ENCODE data around the gene CALML4.

DNA sequence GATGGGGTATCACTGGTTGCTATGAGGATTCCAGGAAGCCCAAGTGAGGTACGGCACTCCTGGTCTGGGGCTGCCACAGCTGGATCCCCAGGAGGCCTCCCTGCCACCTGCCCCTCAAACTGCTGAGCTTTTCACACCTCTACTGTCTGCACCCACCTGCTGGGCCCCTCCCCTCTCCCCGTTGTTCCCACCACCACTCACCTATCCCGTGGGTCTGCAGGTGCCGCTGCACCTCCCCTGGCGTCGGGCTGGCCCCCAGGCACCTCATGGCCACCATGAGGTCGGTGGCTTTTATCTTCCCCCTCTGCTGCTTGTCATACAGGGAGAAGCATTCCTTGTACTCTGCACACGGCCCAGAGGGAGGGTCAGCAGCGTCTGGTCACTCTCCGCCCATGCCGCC is 5.8 kb downstream of the CALML4 start:
- TF ChIP-seq SNAI2 (CRISPR knock-in tag; IDR thresholded peaks at IDR 0.05) (no peak), OSR1 (CRISPR knock-in tag; IDR thresholded peaks at IDR 0.05) (no peak), ZFP3 (CRISPR knock-in tag; IDR thresholded peaks at IDR 0.05) (no peak), ARNTL (CRISPR knock-in tag; IDR thresholded peaks at IDR 0.05; ENCODE audit: borderline replicate concordance, low read depth) (no peak), RARB (CRISPR knock-in tag; IDR thresholded peaks at IDR 0.05) (no peak), ZFP30 (CRISPR knock-in tag; IDR thresholded peaks at IDR 0.05) (no peak), TCF4 (CRISPR knock-in tag; IDR thresholded peaks at IDR 0.05; ENCODE audit: borderline replicate concordance) (no peak), ZC3H10 (CRISPR knock-in tag; IDR thresholded peaks at IDR 0.05) (no peak), ISL1 (CRISPR knock-in tag; IDR thresholded peaks at IDR 0.05) (no peak), BACH2 (CRISPR knock-in tag; IDR thresholded peaks at IDR 0.05; ENCODE audit: borderline replicate concordance) (no peak)
- TF ChIP-seq, protein P1, sequence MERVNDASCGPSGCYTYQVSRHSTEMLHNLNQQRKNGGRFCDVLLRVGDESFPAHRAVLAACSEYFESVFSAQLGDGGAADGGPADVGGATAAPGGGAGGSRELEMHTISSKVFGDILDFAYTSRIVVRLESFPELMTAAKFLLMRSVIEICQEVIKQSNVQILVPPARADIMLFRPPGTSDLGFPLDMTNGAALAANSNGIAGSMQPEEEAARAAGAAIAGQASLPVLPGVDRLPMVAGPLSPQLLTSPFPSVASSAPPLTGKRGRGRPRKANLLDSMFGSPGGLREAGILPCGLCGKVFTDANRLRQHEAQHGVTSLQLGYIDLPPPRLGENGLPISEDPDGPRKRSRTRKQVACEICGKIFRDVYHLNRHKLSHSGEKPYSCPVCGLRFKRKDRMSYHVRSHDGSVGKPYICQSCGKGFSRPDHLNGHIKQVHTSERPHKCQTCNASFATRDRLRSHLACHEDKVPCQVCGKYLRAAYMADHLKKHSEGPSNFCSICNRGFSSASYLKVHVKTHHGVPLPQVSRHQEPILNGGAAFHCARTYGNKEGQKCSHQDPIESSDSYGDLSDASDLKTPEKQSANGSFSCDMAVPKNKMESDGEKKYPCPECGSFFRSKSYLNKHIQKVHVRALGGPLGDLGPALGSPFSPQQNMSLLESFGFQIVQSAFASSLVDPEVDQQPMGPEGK (CRISPR knock-in tag; IDR thresholded peaks at IDR 0.05; ENCODE audit: borderline replicate concordance) = no peak
- TF ChIP-seq, protein P2, sequence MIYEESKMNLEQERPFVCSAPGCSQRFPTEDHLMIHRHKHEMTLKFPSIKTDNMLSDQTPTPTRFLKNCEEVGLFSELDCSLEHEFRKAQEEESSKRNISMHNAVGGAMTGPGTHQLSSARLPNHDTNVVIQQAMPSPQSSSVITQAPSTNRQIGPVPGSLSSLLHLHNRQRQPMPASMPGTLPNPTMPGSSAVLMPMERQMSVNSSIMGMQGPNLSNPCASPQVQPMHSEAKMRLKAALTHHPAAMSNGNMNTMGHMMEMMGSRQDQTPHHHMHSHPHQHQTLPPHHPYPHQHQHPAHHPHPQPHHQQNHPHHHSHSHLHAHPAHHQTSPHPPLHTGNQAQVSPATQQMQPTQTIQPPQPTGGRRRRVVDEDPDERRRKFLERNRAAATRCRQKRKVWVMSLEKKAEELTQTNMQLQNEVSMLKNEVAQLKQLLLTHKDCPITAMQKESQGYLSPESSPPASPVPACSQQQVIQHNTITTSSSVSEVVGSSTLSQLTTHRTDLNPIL (CRISPR knock-in tag; IDR thresholded peaks at IDR 0.05; ENCODE audit: low read depth) = no peak

Measured in SK-N-SH treated with all-trans-retinoic acid at 6 μM for 48 hours (cell line).